Osteoblast (primary cell): ENCODE data around the gene ZNF14. TPM values are rescaled to one million over a fixed set of nuclear protein-coding genes. Genes with fewer than 3 reads are reported as not detected.
"Not testable (repeated sequence)": the region's sequence is repeated elsewhere in the genome, so short reads cannot be mapped to it uniquely, and the experiment has no call there.

Experiments used
- DNase-seq: peaks from one replicate; pipeline ENCODE4 v3.0.0; 2011; ENCODE audit warnings: low spot score, mixed read lengths; ENCODE audit not compliant: insufficient read length; ENCODE audit errors: missing footprints
- H2AFZ ChIP-seq: 2 replicates; pipeline ENCODE4 v1.6.0; 2011; ENCODE audit warnings: mild to moderate bottlenecking, low read length
- H3K27ac ChIP-seq: 2 replicates; pipeline ENCODE4 v1.5.1; 2011; ENCODE audit warnings: mild to moderate bottlenecking, low read depth, low read length, moderate library complexity
- H3K27me3 ChIP-seq: 2 replicates; pipeline ENCODE4 v1.6.0; 2012; ENCODE audit warnings: mild to moderate bottlenecking, control low read depth, inconsistent platforms, low read length, moderate library complexity; ENCODE audit not compliant: insufficient read depth
- H3K36me3 ChIP-seq: 2 replicates; pipeline ENCODE4 v1.5.1; 2011; ENCODE audit warnings: mild to moderate bottlenecking, low read length, control low read depth, moderate library complexity; ENCODE audit not compliant: insufficient read depth
- H3K4me1 ChIP-seq: 2 replicates; pipeline ENCODE4 v1.5.1; 2011; ENCODE audit warnings: mild to moderate bottlenecking, low read length, control low read depth, moderate library complexity; ENCODE audit not compliant: insufficient read depth
- H3K4me2 ChIP-seq: 2 replicates; pipeline ENCODE4 v1.6.0; 2011; ENCODE audit warnings: mild to moderate bottlenecking, low read length; ENCODE audit not compliant: insufficient read depth
- H3K4me3 ChIP-seq: fragments of 200-600 bp; sonication (generic); 3 replicates; pipeline ENCODE4 v1.5.1; 2012; ENCODE audit warnings: mild to moderate bottlenecking, low read length, inconsistent platforms; ENCODE audit not compliant: insufficient read depth
- H3K79me2 ChIP-seq: 2 replicates; pipeline ENCODE4 v1.6.0; 2012; ENCODE audit warnings: mild to moderate bottlenecking, low read length, control low read depth, inconsistent platforms; ENCODE audit not compliant: insufficient read depth
- H3K9me3 ChIP-seq: 2 replicates; pipeline ENCODE4 v1.5.1; 2011; ENCODE audit warnings: low read depth, low read length, control low read depth
- H4K20me1 ChIP-seq: 2 replicates; pipeline ENCODE4 v1.6.0; 2012; ENCODE audit warnings: mild to moderate bottlenecking, low read length, control low read depth; ENCODE audit not compliant: insufficient read depth
- CTCF ChIP-seq: IDR thresholded peaks from 2 replicates; pipeline ENCODE4 v1.5.1; 2011; ENCODE audit warnings: mild to moderate bottlenecking, low read depth, low read length, moderate library complexity; ENCODE audit errors: extremely low read depth
- total RNA-seq: library from RNA; depleted of rRNA; stranded (reverse); fragments of >200 nt; gene quantifications from 2 replicates; pipeline ENCODE4 v1.2.3, GENCODE V29; 2012

The ZNF14 gene
- total RNA-seq, 1 donor = 6.5 TPM

- no peaks in the 10 kb centered on the region for H3K27me3 ChIP-seq
- no peak overlapping the region for H3K27ac ChIP-seq
- no peaks in the 10 kb centered on the region for H3K4me1 ChIP-seq
- no peak for DNase-seq
- H4K20me1 ChIP-seq = no peaks in the 10 kb centered on the region
- H3K9me3 ChIP-seq = no peaks in the 10 kb centered on the region
- H2AFZ ChIP-seq = no peak overlapping the region
- H3K79me2 ChIP-seq = no peaks in the 10 kb centered on the region
- no peaks in the 10 kb centered on the region for H3K36me3 ChIP-seq
- no peak overlapping the region for H3K4me3 ChIP-seq
- no peak overlapping the region for H3K4me2 ChIP-seq
- TF ChIP-seq CTCF = no peak
Observed at GRCh38 chr19:19691683-19692082, 41.2 kb downstream of the ZNF14 start.

- not testable (repeated sequence) for H3K27ac ChIP-seq, H4K20me1 ChIP-seq, H3K4me2 ChIP-seq, H3K4me1 ChIP-seq, H3K36me3 ChIP-seq, H2AFZ ChIP-seq, H3K79me2 ChIP-seq, H3K4me3 ChIP-seq, DNase-seq, H3K27me3 ChIP-seq, H3K9me3 ChIP-seq
Observed at GRCh38 chr19:19689023-19689422, 43.9 kb downstream of the ZNF14 start.

- no peaks in the 10 kb centered on the region for H4K20me1 ChIP-seq
- H3K4me3 ChIP-seq = no peak overlapping the region
- no peak overlapping the region for H2AFZ ChIP-seq
- H3K27me3 ChIP-seq = no peaks in the 10 kb centered on the region
- H3K4me2 ChIP-seq = no peak overlapping the region
- H3K4me1 ChIP-seq = no peaks in the 10 kb centered on the region
- peak; percentile 26 for DNase-seq
- H3K36me3 ChIP-seq = no peaks in the 10 kb centered on the region
- no peaks in the 10 kb centered on the region for H3K79me2 ChIP-seq
- no peak overlapping the region for H3K27ac ChIP-seq
- TF ChIP-seq CTCF = no peak
- no peaks in the 10 kb centered on the region for H3K9me3 ChIP-seq
Observed at GRCh38 chr19:19687090-19687489, 45.8 kb downstream of the ZNF14 start.

GRCh38 chr19:19686580-19686979, 46.3 kb downstream of the ZNF14 start:
- Histone ChIP-seq H4K20me1 (no peaks in the 10 kb centered on the region), H3K79me2 (no peaks in the 10 kb centered on the region), H3K4me2 (no peak overlapping the region), H3K27me3 (no peaks in the 10 kb centered on the region), H3K9me3 (no peaks in the 10 kb centered on the region), H3K27ac (no peak overlapping the region), H3K4me3 (no peak overlapping the region), H3K4me1 (no peaks in the 10 kb centered on the region), H3K36me3 (no peaks in the 10 kb centered on the region), H2AFZ (no peak overlapping the region)
- no peak for DNase-seq
- no peak for TF ChIP-seq CTCF

- not testable (repeated sequence) for DNase-seq, H2AFZ ChIP-seq, H3K4me3 ChIP-seq, H3K27me3 ChIP-seq, H3K4me1 ChIP-seq, H3K9me3 ChIP-seq, H3K79me2 ChIP-seq, H3K36me3 ChIP-seq, H3K4me2 ChIP-seq, H4K20me1 ChIP-seq, H3K27ac ChIP-seq
Observed at GRCh38 chr19:19686119-19686518, 46.8 kb downstream of the ZNF14 start.
